Activated CD8-positive, alpha-beta memory T cell treated with anti-CD3 and anti-CD28 coated beads, Interleukin-2, amount 50 U/mL, for 48 hours (primary cell): Measurements from ENCODE around the gene ARPC3.
"Not testable (repeated sequence)": the region's sequence is repeated elsewhere in the genome, so short reads cannot be mapped to it uniquely, and the experiment has no call there.

Source experiments
- DNase-seq: peaks from one replicate; pipeline ENCODE4 v3.0.0-alpha.2; 2020

Gene ARPC3

GRCh38 chr12:110410086-110410485, 40.1 kb downstream of the ARPC3 start:
- not testable (repeated sequence) for DNase-seq

GRCh38 chr12:110405126-110405662, 44.9 kb downstream of the ARPC3 start:
- DNase-seq = not testable (repeated sequence)

DNA sequence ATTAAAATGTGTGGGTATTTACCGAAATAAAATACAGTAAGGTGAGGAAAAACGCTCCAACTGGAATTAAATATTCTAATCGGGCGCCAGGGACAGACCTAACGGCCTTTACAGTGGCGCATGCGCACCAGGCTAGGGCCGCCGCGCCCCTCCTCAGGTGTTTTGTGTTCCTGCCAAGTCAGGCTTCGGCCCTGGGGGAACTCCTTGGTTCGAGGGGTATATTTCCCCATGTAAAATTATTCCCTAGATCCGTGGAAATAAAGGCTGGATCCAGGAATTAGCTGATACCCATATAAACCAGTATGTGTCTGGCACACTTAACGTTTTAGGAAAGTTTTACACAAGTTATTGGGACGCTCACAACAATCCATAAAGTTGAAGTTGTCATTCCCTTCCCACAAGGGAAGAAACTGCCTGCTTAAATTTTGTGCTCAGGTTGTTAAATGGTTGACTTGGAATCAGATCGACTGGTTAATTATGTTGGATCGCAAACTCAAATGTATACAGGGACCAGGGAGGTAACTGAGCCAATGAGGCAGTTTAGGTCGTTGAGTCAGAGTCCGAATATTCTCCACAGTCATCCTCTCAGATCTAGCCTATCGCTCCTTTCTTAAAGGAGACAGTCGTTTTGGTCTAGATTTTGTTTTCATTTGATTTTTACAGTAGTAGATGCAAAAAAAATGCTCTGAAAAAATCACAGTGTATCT, 46.0 kb downstream of the ARPC3 start:
- peak; percentile 89 for DNase-seq

- DNase-seq = peak; percentile 92
These were observed 46.8 kb downstream of the ARPC3 start, which contains the start of gene ANAPC7 for GRCh38 chr12:110403146-110403975. ANAPC7 (minus strand) TSS chr12:110403708; CDS start chr12:110403627, 81 bp downstream.
